ENCODE data around the gene NPHP3.
"Not testable (repeated sequence)": the region's sequence is repeated elsewhere in the genome, so short reads cannot be mapped to it uniquely, and the experiment has no call there.

NPHP3 gene

GRCh38 chr3:132643366-132643765 is 78.8 kb downstream of the NPHP3 start:
- DNase-seq = no peak

DNA sequence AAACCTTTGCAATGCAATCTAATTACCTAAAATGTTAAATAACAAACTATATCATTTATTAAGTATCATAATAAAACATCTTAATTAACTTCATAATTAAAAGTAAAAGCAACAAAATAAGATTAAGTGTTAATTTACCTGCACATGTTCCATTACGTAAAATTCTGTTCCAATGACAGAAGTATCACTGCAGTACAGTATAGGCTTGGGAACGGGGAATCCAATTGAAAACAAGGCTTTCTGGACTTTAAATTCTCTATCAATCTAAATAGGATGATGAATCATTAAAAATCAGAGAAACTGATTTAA is 79.7 kb downstream of the NPHP3 start:
- DNase-seq = no peak

DNA sequence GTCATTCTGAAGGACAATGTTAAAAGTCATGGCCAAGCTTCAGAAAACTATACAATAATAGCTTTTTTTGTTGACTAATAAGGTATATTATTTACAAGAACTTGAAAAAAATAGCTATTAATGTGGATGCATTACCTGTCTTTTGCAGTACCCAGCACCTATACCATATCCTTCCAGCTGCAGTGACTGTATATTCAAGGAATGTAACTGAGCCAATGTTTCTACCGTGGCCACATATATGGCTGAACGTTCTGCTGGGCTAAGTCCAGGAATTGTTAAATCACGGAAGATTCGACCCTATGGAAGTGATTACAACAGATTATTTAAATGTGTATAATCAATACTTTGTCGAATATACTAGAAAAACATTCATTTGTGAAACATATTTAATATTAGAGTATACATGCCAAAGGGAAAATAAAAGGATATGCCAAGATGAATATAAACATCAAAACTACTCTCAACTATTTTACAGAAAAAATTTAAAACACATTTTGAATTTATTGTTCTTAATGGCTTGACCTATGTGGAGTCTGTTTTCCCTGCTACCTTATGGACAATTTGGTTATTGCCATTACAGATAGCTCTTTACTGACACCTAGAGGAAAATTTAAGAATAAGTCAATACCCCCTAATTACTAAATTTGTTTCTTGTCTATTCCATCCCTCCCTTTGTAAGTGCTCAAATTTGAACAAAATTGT is 80.2 kb downstream of the NPHP3 start:
- DNase-seq = peak; percentile 68

DNA sequence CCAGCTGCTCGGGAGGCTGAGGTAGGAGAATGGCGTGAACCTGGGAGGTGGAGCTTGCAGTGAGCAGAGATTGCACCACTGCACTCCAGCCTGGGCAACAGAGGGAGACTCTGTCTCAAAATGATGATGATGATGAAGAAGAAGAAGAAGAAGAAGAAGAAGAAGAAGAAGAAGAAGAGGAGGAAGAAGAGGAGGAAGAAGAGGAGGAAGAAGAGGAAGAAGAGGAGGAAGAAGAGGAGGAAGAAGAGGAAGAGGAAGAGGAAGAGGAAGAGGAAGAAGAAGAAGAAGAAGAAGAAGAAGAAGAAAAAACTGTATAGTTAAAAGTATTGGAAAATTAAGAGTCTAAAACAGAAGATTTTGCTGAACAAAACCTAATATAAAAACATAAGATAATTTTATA is 80.8 kb downstream of the NPHP3 start:
- not testable (repeated sequence) for DNase-seq

- no peak for DNase-seq
Observed at GRCh38 chr3:132638706-132639105, 83.5 kb downstream of the NPHP3 start.

DNA sequence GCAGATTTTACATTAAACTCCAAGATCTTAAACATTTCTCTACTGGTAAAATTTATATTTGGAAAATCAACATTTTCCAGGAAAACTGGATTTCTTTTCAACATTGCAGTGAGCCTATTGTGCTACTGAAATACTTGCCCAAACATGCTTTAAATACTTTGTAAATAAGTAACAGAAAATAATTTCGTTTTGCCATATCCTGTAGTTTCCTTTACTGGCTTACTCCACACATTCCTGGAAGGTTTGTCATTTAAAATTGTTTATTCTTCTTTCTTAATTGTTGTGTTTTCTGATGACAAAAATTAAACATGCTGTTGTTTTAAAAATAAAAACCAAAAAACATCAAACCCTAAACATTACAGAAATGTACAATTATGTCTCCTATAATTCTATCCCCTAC is 84.6 kb downstream of the NPHP3 start:
- DNase-seq = peak; percentile 45

GRCh38 chr3:132635052-132635451 is 87.2 kb downstream of the NPHP3 start:
- no peak for DNase-seq
